Neural crest cell (in vitro differentiated cells): ENCODE data around the gene PAF1. TPM values are rescaled to one million over a fixed set of nuclear protein-coding genes. Genes with fewer than 3 reads are reported as not detected.
A peak's percentile ranks its signal among the peaks of the same experiment; 100 is the strongest.

Experiments used
- DNase-seq: peaks from one replicate; pipeline ENCODE4 v3.0.0; 2021; ENCODE audit warnings: low read depth, mixed read lengths, low spot score
- H3K27ac Mint-ChIP-seq: one replicate; pipeline ENCODE4 v1.8.0; 2021; ENCODE audit warnings: mild to moderate bottlenecking, mixed read lengths; ENCODE audit not compliant: unreplicated experiment
- H3K27me3 Mint-ChIP-seq: 2 replicates; pipeline ENCODE4 v1.8.0; 2021; ENCODE audit warnings: low read depth, mild to moderate bottlenecking, mixed read lengths
- H3K36me3 Mint-ChIP-seq: 2 replicates; pipeline ENCODE4 v1.8.0; 2021; ENCODE audit warnings: low read depth, mild to moderate bottlenecking, mixed read lengths
- H3K4me1 Mint-ChIP-seq: 2 replicates; pipeline ENCODE4 v1.8.0; 2021; ENCODE audit warnings: mixed read lengths
- H3K4me3 Mint-ChIP-seq: one replicate; pipeline ENCODE4 v1.8.0; 2021; ENCODE audit warnings: mild to moderate bottlenecking, mixed read lengths
- H3K9me3 Mint-ChIP-seq: 2 replicates; pipeline ENCODE4 v1.8.0; 2021; ENCODE audit warnings: mixed read lengths
- total RNA-seq: library from RNA; stranded (reverse); gene quantifications from 2 replicates; pipeline ENCODE4 v1.2.1, GENCODE V29; 2021
- TF ChIP-seq, protein P1 (sequence below): fragments of 200-600 bp; sonication (generic); conservative IDR thresholded peaks from 2 replicates; pipeline ENCODE4 v1.5.0; 2021; ENCODE audit warnings: antibody characterized with exemption, mild to moderate bottlenecking

The PAF1 gene
- total RNA-seq, 1 donor from 2014 or later = 62.9 TPM

DNA sequence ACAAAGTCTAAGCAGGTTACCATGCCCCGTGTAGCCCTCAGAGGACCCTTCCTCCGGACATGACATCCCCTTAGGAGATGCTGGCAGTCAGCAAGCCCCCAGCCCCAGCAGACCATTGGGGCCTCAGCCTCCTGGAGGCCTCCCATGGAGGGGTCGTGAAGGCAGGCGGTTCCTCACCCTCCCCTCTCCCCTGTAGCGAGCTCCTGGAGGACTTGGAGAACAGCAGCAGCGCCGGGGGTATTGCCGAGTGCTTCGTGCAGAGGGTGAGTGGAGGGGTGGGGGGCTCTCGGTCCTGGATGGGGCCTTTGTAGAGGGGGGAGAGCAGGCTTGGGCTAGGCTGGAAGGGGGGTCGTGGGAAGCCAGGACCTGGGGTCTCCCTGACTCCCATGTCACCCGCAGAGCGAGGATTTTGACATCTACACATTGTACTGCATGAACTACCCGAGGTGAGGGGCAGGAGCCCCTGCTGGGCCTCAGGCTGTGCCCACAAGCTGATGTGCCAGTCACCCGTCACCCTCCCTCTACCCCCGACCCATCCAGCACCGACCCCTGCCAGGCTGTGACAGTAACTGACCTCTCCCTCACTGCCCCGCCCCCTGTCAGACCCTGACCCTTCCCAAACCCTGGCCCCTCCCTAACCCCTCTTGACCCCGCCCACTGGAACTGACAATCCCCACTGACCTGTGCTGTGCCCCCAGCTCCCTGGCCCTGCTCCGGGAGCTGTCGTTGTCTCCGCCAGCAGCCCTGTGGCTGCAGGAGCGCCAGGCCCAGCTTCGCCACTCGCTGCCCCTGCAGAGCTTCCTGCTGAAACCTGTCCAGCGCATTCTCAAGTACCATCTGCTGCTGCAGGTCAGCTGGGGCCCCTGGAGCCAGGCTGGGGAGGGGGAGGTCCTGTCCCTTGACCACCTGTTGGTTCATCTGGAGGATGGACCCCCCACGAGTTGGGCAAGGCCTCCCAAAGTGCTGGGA lies 25.5 kb upstream of the PAF1 start:
- peaks cover 3% of the 10 kb centered on the region for H3K9me3 Mint-ChIP-seq
- DNase-seq = no peak
- TF ChIP-seq, protein P1, sequence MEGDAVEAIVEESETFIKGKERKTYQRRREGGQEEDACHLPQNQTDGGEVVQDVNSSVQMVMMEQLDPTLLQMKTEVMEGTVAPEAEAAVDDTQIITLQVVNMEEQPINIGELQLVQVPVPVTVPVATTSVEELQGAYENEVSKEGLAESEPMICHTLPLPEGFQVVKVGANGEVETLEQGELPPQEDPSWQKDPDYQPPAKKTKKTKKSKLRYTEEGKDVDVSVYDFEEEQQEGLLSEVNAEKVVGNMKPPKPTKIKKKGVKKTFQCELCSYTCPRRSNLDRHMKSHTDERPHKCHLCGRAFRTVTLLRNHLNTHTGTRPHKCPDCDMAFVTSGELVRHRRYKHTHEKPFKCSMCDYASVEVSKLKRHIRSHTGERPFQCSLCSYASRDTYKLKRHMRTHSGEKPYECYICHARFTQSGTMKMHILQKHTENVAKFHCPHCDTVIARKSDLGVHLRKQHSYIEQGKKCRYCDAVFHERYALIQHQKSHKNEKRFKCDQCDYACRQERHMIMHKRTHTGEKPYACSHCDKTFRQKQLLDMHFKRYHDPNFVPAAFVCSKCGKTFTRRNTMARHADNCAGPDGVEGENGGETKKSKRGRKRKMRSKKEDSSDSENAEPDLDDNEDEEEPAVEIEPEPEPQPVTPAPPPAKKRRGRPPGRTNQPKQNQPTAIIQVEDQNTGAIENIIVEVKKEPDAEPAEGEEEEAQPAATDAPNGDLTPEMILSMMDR = no peak
- peaks cover 33% of the 10 kb centered on the region for H3K4me1 Mint-ChIP-seq
- peaks cover 9% of the 10 kb centered on the region for H3K27me3 Mint-ChIP-seq
- H3K4me3 Mint-ChIP-seq = peak overlapping the region; percentile 74
- H3K27ac Mint-ChIP-seq = no peak overlapping the region
- peaks cover 8% of the 10 kb centered on the region for H3K36me3 Mint-ChIP-seq

- no peak for DNase-seq
- Mint-ChIP-seq H3K9me3 (peaks cover 3% of the 10 kb centered on the region), H3K27ac (no peak overlapping the region), H3K4me1 (peaks cover 44% of the 10 kb centered on the region), H3K27me3 (peaks cover 17% of the 10 kb centered on the region), H3K4me3 (peak overlapping the region; percentile 74), H3K36me3 (peaks cover 8% of the 10 kb centered on the region)
- TF ChIP-seq, protein P1 = no peak
Observed at GRCh38 chr19:39415111-39416046, 24.5 kb upstream of the PAF1 start.

- H3K4me1 Mint-ChIP-seq = peaks cover 47% of the 10 kb centered on the region
- H3K27me3 Mint-ChIP-seq = peaks cover 17% of the 10 kb centered on the region
- H3K36me3 Mint-ChIP-seq = peaks cover 8% of the 10 kb centered on the region
- H3K4me3 Mint-ChIP-seq = peak overlapping the region; percentile 98
- H3K27ac Mint-ChIP-seq = peak overlapping the region; percentile 99
- TF ChIP-seq, protein P1 = no peak
- no peak for DNase-seq
- H3K9me3 Mint-ChIP-seq = peaks cover 3% of the 10 kb centered on the region
Observed at GRCh38 chr19:39413911-39414608, 23.2 kb upstream of the PAF1 start.

DNA sequence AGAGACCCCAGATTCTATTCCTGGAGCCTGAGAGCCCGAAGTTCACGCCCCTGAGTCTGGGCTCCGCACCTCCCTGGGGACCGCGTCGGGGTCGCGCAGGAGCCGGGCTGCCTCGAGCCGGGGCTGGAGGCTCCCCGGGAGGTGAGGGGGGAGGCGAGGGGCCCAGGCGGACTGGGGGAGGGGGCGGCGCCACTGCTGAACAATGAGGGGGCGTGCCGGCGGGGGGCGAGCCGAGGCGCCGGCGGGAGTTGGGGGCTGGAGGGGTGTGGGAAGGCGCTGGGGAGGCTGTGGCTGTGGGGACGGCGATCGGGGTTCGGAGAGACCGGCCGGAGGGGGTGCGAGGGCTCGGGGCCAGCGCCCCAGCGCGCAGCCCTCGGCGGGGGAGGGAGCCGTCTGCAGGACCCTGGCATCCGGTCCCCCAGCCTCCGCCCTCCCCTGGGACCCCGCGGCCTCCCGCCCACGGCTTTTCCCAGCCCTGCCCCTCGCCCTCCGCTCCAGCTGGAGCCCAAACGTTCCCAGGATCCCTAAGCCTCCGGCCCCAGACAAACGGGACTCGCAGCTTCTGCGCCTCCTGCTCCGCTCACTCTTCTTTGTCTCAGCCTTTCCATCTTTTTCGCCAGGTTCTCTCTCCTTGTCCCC lies 22.5 kb upstream of the PAF1 start:
- Mint-ChIP-seq H3K9me3 (peaks cover 3% of the 10 kb centered on the region), H3K27me3 (peaks cover 23% of the 10 kb centered on the region), H3K4me1 (peaks cover 53% of the 10 kb centered on the region), H3K36me3 (peaks cover 8% of the 10 kb centered on the region), H3K27ac (peak overlapping the region; percentile 99), H3K4me3 (peak overlapping the region; percentile 98)
- TF ChIP-seq, protein P1 = no peak
- peak; percentile 66 for DNase-seq
